GM12865 (cell line): ENCODE measurements around the gene PCBP3.

Experiments used
- DNase-seq: peaks from one replicate; pipeline ENCODE4 v3.0.0; 2010; ENCODE audit warnings: low read depth
- H3K4me3 ChIP-seq: 2 replicates; pipeline ENCODE4 v1.5.1; 2011; ENCODE audit warnings: mild to moderate bottlenecking, low read depth, low read length, control low read depth
- CTCF ChIP-seq: IDR thresholded peaks from 2 replicates; pipeline ENCODE4 v1.5.1; 2011; ENCODE audit warnings: low read length, control low read depth, low read depth, inconsistent platforms; ENCODE audit not compliant: insufficient read depth; ENCODE audit errors: missing control alignments

The PCBP3 gene

GRCh38 chr21:45899317-45900033, 255.9 kb downstream of the PCBP3 start:
- no peak for DNase-seq
- TF ChIP-seq CTCF: no peak
- H3K4me3 ChIP-seq: no peak overlapping the region

- DNase-seq: no peak
- no peak for TF ChIP-seq CTCF
- no peak overlapping the region for H3K4me3 ChIP-seq
Measured at GRCh38 chr21:45900034-45900868, 256.7 kb downstream of the PCBP3 start.

- no peak for TF ChIP-seq CTCF
- no peak for DNase-seq
- H3K4me3 ChIP-seq: no peak overlapping the region
Measured at GRCh38 chr21:45901061-45901690, 257.7 kb downstream of the PCBP3 start.

- no peak for DNase-seq
- no peak for TF ChIP-seq CTCF
- no peak overlapping the region for H3K4me3 ChIP-seq
Measured at GRCh38 chr21:45902292-45902995, 258.9 kb downstream of the PCBP3 start.

- no peak for TF ChIP-seq CTCF
- no peak overlapping the region for H3K4me3 ChIP-seq
- no peak for DNase-seq
Measured at GRCh38 chr21:45905196-45905595, 261.7 kb downstream of the PCBP3 start.

- no peak for TF ChIP-seq CTCF
- no peak overlapping the region for H3K4me3 ChIP-seq
- DNase-seq: no peak
Measured at GRCh38 chr21:45906196-45906805, 262.8 kb downstream of the PCBP3 start.
